ENCODE results near the gene FSD2. TPM values are rescaled to one million over a fixed set of nuclear protein-coding genes. Genes with fewer than 3 reads are reported as not detected.

Gene FSD2
- total and polyA plus RNA-seq, 10 donors: 0.02 to 0.03 (median 0.02) TPM; not detected in 7

- TF ChIP-seq, protein P1, sequence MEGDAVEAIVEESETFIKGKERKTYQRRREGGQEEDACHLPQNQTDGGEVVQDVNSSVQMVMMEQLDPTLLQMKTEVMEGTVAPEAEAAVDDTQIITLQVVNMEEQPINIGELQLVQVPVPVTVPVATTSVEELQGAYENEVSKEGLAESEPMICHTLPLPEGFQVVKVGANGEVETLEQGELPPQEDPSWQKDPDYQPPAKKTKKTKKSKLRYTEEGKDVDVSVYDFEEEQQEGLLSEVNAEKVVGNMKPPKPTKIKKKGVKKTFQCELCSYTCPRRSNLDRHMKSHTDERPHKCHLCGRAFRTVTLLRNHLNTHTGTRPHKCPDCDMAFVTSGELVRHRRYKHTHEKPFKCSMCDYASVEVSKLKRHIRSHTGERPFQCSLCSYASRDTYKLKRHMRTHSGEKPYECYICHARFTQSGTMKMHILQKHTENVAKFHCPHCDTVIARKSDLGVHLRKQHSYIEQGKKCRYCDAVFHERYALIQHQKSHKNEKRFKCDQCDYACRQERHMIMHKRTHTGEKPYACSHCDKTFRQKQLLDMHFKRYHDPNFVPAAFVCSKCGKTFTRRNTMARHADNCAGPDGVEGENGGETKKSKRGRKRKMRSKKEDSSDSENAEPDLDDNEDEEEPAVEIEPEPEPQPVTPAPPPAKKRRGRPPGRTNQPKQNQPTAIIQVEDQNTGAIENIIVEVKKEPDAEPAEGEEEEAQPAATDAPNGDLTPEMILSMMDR (IDR thresholded peaks at IDR 0.05 in 8 of 11, conservative IDR thresholded peaks at IDR 0.05 in 3 of 11): no peak
- no peak for TF ChIP-seq POLR2A (IDR thresholded peaks at IDR 0.05)
- TF ChIP-seq POLR2AphosphoS5 (IDR thresholded peaks at IDR 0.05): no peak
- no peak overlapping the region for H3K27ac ChIP-seq
- H3K36me3 ChIP-seq: no peaks in the 10 kb centered on the region
- 85 to 95% (median 86%) methylated on average over 3 of the region's 3 CpGs for WGBS, 5 donors
- intact Hi-C loops (cut with DNase I; ENCODE audit: low total_unique reads): no loop called here
- H3K9me3 ChIP-seq: no peaks in the 10 kb centered on the region
- H3K27me3 ChIP-seq (replicated peaks in 1 of 7): no peaks in the 10 kb centered on the region
- no peak for DNase-seq
- no peaks in the 10 kb centered on the region for H3K4me1 ChIP-seq
- H3K4me3 ChIP-seq: no peak overlapping the region
Observed at GRCh38 chr15:82778755-82779154, 27.1 kb downstream of the FSD2 start.

- Histone ChIP-seq H3K4me1 (no peaks in the 10 kb centered on the region), H3K27me3 (replicated peaks in 1 of 7) (no peaks in the 10 kb centered on the region), H3K27ac (no peak overlapping the region), H3K4me3 (no peak overlapping the region), H3K9me3 (no peaks in the 10 kb centered on the region), H3K36me3 (no peaks in the 10 kb centered on the region)
- intact Hi-C loops (cut with DNase I; ENCODE audit: low total_unique reads): no loop called here
- DNase-seq: no peak
- TF ChIP-seq POLR2A (IDR thresholded peaks at IDR 0.05) (no peak), POLR2AphosphoS5 (IDR thresholded peaks at IDR 0.05) (no peak)
- TF ChIP-seq, protein P1 (IDR thresholded peaks at IDR 0.05 in 8 of 11, conservative IDR thresholded peaks at IDR 0.05 in 3 of 11): no peak
- WGBS, 5 donors: 42 to 64% (median 44%) methylated on average over 7 of the region's 7 CpGs
Observed at GRCh38 chr15:82774496-82774895, 31.4 kb downstream of the FSD2 start.

GRCh38 chr15:82771789-82772607 is 33.9 kb downstream of the FSD2 start:
- no peak for TF ChIP-seq POLR2AphosphoS5 (IDR thresholded peaks at IDR 0.05)
- TF ChIP-seq, protein P1 (IDR thresholded peaks at IDR 0.05 in 8 of 11, conservative IDR thresholded peaks at IDR 0.05 in 3 of 11): no peak
- TF ChIP-seq POLR2A (IDR thresholded peaks at IDR 0.05): no peak
- Histone ChIP-seq H3K27ac (no peak overlapping the region), H3K9me3 (no peaks in the 10 kb centered on the region), H3K4me1 (no peaks in the 10 kb centered on the region), H3K36me3 (peaks cover 0 to 10% (median 0%) of the 10 kb centered on the region in 6 donors), H3K4me3 (no peak overlapping the region), H3K27me3 (replicated peaks in 1 of 7) (no peaks in the 10 kb centered on the region)
- 89 to 92% (median 90%) methylated on average over 12 of the region's 12 CpGs for whole genome bisulfite sequencing, 5 donors
- intact Hi-C loops (cut with DNase I; ENCODE audit: low total_unique reads): no loop called here
- DNase-seq: no peak

DNA sequence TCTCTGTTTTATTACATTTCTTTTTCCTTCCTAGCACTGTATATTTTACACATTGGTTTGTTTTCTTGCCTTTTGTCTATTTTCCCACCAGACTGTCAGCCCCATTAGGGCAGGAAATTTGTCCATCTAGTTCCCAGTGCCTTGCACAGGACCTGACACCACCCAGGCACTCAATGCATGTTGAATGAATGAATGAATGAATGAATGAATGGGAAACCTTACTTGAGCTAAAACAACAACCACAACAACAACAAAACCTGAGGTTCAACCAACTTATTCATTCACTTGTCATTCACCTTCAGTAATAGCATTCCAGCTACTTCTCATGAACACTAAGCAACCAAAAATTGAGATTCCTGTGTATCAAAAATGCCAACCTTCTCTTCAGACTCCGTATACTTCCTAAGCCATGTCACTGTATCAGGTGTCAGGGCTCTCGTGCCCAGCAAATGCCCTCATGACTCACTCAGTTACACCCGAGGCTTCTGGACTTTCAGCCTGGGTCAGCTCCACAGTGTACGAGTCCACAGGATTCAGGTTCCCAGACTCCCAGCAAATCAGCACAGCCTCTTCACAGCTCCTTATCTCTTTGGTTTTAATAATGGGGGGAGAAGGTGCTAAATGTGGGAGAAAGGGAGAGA is 37.3 kb downstream of the FSD2 start:
- no peak overlapping the region for H3K27ac ChIP-seq
- no peak for DNase-seq
- TF ChIP-seq, protein P1 (IDR thresholded peaks at IDR 0.05 in 8 of 11, conservative IDR thresholded peaks at IDR 0.05 in 3 of 11): no peak
- TF ChIP-seq POLR2A (IDR thresholded peaks at IDR 0.05): no peak
- peaks cover 0 to 34% (median 0%) of the 10 kb centered on the region in 6 donors for H3K36me3 ChIP-seq
- H3K9me3 ChIP-seq: no peaks in the 10 kb centered on the region
- no peaks in the 10 kb centered on the region for H3K27me3 ChIP-seq (replicated peaks in 1 of 7)
- H3K4me1 ChIP-seq: no peaks in the 10 kb centered on the region
- no peak overlapping the region for H3K4me3 ChIP-seq
- intact Hi-C loops (cut with DNase I; ENCODE audit: low total_unique reads): no loop called here
- 84 to 95% (median 93%) methylated on average over 4 of the region's 4 CpGs for WGBS, 5 donors
